ENCODE measurements around the gene USP26. TPM values are rescaled to one million over a fixed set of nuclear protein-coding genes. Genes with fewer than 3 reads are reported as not detected.
"Not testable (repeated sequence)": the region's sequence is repeated elsewhere in the genome, so short reads cannot be mapped to it uniquely, and the experiment has no call there.

Gene USP26
- total RNA-seq, 6 experiments from 2014 or later: not detected

- no peaks in the 10 kb centered on the region for H3K9me3 ChIP-seq
- no peak for TF ChIP-seq POLR2A (IDR thresholded peaks at IDR 0.05)
- TF ChIP-seq, protein P1, sequence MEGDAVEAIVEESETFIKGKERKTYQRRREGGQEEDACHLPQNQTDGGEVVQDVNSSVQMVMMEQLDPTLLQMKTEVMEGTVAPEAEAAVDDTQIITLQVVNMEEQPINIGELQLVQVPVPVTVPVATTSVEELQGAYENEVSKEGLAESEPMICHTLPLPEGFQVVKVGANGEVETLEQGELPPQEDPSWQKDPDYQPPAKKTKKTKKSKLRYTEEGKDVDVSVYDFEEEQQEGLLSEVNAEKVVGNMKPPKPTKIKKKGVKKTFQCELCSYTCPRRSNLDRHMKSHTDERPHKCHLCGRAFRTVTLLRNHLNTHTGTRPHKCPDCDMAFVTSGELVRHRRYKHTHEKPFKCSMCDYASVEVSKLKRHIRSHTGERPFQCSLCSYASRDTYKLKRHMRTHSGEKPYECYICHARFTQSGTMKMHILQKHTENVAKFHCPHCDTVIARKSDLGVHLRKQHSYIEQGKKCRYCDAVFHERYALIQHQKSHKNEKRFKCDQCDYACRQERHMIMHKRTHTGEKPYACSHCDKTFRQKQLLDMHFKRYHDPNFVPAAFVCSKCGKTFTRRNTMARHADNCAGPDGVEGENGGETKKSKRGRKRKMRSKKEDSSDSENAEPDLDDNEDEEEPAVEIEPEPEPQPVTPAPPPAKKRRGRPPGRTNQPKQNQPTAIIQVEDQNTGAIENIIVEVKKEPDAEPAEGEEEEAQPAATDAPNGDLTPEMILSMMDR (IDR thresholded peaks at IDR 0.05): no peak
- H3K36me3 ChIP-seq: no peaks in the 10 kb centered on the region
- ATAC-seq (no peak), DNase-seq (no peak)
- H3K4me1 ChIP-seq: no peaks in the 10 kb centered on the region
- no peak overlapping the region for H3K27ac ChIP-seq
- no peak overlapping the region for H3K4me3 ChIP-seq
- peaks cover 0 to 4% of the 10 kb centered on the region in 2 donors for H3K27me3 ChIP-seq
- intact Hi-C loops (cut with DNase I): no loop called here
These were observed 6.6 kb downstream of the USP26 start for GRCh38 chrX:133090236-133090809.

GRCh38 chrX:133089411-133089810 lies 7.5 kb downstream of the USP26 start:
- ATAC-seq: no peak

DNA sequence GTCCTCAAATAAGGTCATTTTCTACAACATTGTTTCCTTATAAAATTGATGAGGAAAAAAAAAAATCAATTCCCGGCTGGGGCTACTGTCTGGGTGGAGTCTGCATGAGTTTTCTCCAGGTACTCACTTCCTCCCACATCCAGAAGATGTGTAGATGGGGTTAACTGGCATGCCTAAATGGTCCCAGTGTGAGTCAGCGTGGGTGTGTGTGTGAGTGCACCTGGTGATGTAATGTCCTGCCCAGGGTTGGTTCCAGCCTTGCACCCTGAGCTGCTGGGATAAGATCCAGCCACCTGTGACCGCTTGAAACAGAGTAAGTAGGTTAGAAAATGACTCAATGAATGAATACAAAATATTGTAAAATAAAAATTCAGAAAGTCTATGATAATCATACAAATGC lies 11.1 kb downstream of the USP26 start:
- 38% methylated on average over 3 of the region's 3 CpGs for WGBS (ENCODE audit: insufficient coverage, low coverage, low lambda C conversion rate, missing lambda C conversion rate)
- H3K4me1 ChIP-seq: no peaks in the 10 kb centered on the region
- intact Hi-C loops (cut with DNase I): no loop called here

More at GRCh38 chrX:133089411-133089810, 7.5 kb downstream of the USP26 start:
- TF ChIP-seq POLR2A (IDR thresholded peaks at IDR 0.05): no peak
- TF ChIP-seq, protein P1 (IDR thresholded peaks at IDR 0.05): no peak
- H3K36me3 ChIP-seq: no peaks in the 10 kb centered on the region
- H3K27ac ChIP-seq: no peak overlapping the region
- no peaks in the 10 kb centered on the region for H3K9me3 ChIP-seq
- H3K27me3 ChIP-seq: peaks cover 0 to 7% of the 10 kb centered on the region in 2 donors
- no peak overlapping the region for H3K4me3 ChIP-seq
- intact Hi-C loops (cut with DNase I): no loop called here
- DNase-seq: no peak
- H3K4me1 ChIP-seq: no peaks in the 10 kb centered on the region

GRCh38 chrX:133085056-133085455 lies 11.9 kb downstream of the USP26 start:
- DNase-seq; H3K4me3 ChIP-seq; H3K4me1 ChIP-seq; intact Hi-C loops (cut with DNase I); ATAC-seq; H3K9me3 ChIP-seq; H3K27me3 ChIP-seq; H3K36me3 ChIP-seq; H3K27ac ChIP-seq: not testable (repeated sequence)
- 75% methylated on average over 4 of the region's 4 CpGs for WGBS (ENCODE audit: insufficient coverage, low coverage, low lambda C conversion rate, missing lambda C conversion rate)

More for the DNA sequence above, 11.1 kb downstream of the USP26 start:
- no peak overlapping the region for H3K27ac ChIP-seq
- no peak for ATAC-seq
- no peak for DNase-seq
- H3K36me3 ChIP-seq: no peaks in the 10 kb centered on the region
- no peak for TF ChIP-seq POLR2A (IDR thresholded peaks at IDR 0.05)
- TF ChIP-seq, protein P1 (IDR thresholded peaks at IDR 0.05): no peak
- no peaks in the 10 kb centered on the region for H3K9me3 ChIP-seq
- no peak overlapping the region for H3K4me3 ChIP-seq
- peaks cover 0 to 7% of the 10 kb centered on the region in 2 donors for H3K27me3 ChIP-seq

DNA sequence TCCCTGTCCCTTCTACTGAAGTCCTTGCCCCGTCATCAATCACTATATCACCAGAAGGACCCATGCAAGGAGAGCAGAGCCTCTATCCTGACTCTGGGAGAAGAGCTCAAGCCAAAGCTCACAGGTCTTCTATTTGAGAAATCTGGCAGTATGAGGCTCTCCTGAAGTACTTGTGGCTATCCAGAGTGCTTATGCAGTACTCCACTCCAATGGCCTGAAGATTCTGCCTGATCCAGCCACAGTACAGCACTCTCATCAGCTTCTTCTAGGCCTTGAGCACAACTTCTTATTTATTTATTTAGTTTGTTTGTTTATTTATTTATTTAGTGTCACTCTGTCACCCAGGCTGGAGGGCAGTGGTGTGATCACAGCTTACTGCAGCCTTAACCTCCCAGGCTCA lies 13.0 kb downstream of the USP26 start:
- no peaks in the 10 kb centered on the region for H3K36me3 ChIP-seq
- no peak overlapping the region for H3K4me3 ChIP-seq
- no peaks in the 10 kb centered on the region for H3K9me3 ChIP-seq
- ATAC-seq: no peak
- intact Hi-C loops (cut with DNase I): no loop called here
- no peaks in the 10 kb centered on the region for H3K4me1 ChIP-seq
- peaks cover 0 to 7% of the 10 kb centered on the region in 2 donors for H3K27me3 ChIP-seq
- 63% methylated on average over 1 of the region's 1 CpG for WGBS (ENCODE audit: insufficient coverage, low coverage, low lambda C conversion rate, missing lambda C conversion rate)
- DNase-seq: no peak
- H3K27ac ChIP-seq: no peak overlapping the region
- TF ChIP-seq, protein P1 (IDR thresholded peaks at IDR 0.05): no peak
- no peak for TF ChIP-seq POLR2A (IDR thresholded peaks at IDR 0.05)

Measured in right lobe of liver (tissue), 6 donors.